Stimulated activated CD8-positive, alpha-beta memory T cell treated with anti-CD3 and anti-CD28 coated beads, Interleukin-15, amount 100 ng/mL, for 4 hours (primary cell): Measurements from ENCODE around the gene PERM1.
"Not testable (repeated sequence)": the region's sequence is repeated elsewhere in the genome, so short reads cannot be mapped to it uniquely, and the experiment has no call there.

ENCODE experiments used
- DNase-seq, 2 donors: peaks; one replicate each; pipeline ENCODE4 v3.0.0-alpha.2; 2020; ENCODE audit warnings: low read depth in 2 of 2

PERM1 gene, protein sequence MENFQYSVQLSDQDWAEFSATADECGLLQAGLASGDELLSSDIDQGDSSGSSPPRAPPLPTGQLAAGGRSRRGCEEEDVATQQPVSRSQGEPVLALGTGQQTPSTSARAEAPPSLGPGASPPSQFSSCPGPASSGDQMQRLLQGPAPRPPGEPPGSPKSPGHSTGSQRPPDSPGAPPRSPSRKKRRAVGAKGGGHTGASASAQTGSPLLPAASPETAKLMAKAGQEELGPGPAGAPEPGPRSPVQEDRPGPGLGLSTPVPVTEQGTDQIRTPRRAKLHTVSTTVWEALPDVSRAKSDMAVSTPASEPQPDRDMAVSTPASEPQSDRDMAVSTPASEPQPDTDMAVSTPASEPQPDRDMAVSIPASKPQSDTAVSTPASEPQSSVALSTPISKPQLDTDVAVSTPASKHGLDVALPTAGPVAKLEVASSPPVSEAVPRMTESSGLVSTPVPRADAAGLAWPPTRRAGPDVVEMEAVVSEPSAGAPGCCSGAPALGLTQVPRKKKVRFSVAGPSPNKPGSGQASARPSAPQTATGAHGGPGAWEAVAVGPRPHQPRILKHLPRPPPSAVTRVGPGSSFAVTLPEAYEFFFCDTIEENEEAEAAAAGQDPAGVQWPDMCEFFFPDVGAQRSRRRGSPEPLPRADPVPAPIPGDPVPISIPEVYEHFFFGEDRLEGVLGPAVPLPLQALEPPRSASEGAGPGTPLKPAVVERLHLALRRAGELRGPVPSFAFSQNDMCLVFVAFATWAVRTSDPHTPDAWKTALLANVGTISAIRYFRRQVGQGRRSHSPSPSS

DNA sequence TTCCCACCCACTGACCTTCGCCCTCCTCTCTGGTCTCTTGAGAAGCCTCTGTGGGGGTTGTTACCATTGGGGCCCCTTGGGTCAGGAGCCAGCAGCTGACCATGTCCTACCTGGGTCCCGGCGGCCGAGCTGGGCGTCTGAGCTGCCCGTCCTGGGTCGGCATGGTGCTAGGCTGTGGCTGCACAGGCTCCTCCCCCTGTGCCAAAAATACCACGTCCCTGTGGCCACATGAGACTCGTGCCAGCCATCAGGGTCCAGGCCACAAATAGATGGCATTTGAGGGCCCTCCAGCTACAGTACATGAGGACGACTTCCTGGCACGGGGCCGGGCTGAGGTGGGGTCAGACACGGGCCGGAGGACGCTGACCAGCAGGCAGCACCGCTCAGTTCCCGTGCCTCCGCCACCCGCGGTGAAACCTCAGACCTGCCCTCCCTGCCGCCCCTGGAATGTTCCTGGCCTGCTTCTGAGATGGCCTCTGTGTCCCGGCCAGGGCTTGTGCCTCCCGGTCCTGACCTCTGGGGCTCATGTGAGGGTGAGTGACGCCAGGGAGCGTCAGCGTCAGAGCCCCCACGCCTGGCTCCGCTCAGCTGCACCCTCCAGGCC lies at the start of gene PERM1:
TSS of gene PERM1 (minus strand) at position 139 of the 604 bp plus-strand sequence. CDS start 1,064 bp downstream, outside the sequence.
- DNase-seq, result no peak

DNA sequence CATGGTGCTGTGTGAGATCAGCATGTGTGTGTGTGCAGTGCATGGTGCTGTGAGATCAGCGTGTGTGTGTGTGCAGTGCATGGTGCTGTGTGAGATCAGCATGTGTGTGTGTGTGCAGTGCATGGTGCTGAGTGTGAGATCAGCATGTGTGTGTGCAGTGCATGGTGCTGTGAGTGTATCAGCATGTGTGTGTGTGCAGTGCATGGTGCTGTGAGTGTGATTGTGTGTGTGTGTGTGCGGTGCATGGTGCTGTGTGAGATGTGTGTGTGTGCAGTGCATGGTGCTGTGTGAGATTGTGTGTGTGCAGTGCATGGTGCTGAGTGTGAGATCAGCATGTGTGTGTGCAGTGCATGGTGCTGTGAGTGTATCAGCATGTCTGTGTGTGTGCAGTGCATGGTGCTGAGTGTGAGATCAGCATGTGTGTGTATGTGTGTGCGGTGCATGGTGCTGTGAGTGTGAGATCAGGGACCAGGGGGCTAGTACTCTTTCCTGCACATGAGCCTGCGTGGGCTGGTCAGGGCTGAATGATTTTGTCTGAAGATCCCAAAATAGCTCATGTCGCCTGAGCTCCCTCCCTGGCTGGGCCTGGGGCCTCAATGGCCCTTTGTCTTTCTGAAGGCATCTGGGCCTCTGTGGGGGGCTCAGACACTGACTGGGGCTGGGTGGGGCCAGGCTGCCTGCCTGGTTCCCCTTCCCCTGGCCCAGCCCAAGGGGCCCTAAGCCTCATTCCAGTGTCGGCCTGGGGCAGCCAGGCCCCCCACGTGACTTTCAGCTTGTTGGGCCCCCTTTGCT lies 49.2 kb upstream of the PERM1 start:
- DNase-seq, result not testable (repeated sequence)

DNA sequence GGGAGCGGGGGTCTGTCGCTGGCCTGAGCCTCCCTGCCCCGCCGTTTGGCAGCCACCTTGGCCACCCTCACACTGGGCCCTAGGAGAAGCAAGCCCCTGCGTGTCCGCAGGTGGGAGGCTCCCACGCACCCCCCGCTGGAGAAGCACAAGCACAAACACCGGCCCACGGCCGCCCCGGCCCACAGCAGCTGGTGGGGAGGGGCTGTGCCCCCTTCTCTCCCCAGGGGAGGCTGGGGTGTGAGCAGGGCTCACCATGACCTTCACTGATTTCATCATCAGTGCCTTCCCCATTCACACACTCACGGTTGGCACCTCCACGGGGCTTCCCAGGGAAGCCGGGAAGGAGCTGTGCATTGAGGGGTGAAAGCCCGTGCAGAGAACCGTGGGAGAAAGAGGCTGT lies 45.9 kb upstream of the PERM1 start:
- no peak for DNase-seq

DNA sequence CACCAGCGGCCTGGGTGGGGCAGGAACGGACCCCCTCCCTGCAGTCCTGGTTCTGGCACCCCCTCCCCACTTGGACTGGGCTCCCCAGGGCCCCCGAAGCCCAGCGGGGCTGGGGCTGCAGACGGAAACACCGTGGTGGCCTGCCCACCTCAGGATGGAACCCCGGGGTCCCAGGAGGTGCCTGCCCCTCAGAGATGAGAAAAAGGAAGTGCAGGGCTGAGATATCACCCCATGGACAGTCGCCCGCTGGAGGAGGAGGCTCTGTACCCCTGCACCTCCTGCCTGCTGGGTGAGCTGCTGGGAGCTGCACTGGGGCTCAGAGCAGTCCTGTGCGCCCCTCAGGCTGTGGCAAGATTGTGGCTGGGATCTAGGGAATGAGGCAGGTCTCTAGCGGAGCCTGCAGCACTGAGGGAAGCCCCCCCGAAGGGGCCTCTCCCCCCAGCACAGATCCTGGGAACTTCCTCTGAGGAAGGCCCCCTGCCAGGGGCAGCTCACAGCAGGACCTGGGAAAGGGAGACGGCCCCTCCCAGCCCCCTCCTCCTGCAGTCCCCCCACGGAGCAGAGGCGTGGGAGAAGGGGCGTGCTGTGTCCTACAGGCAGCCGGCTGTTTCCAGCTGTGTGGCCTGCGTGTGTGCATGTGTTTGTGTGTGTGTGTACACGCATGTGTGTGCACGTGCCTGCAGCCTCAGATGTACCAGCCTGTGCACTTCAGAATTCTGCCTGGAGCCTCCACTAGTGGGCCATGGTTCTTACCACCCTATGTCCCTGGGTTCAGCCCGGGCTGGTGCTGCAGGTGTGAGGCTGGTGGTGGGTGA lies 44.9 kb upstream of the PERM1 start:
- no peak for DNase-seq

DNA sequence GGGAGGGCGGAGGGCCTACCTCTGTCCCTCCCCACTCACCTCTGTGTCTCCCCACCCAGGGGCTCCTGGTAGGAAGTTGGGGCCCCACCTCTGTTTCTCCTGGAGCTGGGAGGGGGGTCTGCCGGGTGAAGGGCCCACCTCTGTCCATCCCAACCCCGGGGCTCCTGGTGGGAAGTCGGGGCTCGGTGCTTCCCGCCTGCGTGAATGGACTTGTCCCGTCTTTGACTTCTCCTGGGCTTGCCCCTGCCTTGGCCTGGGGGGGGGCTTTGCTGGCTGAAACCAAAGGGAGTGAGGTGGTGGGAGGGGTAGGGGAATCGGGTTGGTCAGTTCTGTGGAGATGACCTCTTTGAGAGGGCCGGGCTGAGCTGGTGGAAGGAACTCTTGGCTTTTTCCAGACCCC lies 43.8 kb upstream of the PERM1 start:
- DNase-seq, result no peak

DNA sequence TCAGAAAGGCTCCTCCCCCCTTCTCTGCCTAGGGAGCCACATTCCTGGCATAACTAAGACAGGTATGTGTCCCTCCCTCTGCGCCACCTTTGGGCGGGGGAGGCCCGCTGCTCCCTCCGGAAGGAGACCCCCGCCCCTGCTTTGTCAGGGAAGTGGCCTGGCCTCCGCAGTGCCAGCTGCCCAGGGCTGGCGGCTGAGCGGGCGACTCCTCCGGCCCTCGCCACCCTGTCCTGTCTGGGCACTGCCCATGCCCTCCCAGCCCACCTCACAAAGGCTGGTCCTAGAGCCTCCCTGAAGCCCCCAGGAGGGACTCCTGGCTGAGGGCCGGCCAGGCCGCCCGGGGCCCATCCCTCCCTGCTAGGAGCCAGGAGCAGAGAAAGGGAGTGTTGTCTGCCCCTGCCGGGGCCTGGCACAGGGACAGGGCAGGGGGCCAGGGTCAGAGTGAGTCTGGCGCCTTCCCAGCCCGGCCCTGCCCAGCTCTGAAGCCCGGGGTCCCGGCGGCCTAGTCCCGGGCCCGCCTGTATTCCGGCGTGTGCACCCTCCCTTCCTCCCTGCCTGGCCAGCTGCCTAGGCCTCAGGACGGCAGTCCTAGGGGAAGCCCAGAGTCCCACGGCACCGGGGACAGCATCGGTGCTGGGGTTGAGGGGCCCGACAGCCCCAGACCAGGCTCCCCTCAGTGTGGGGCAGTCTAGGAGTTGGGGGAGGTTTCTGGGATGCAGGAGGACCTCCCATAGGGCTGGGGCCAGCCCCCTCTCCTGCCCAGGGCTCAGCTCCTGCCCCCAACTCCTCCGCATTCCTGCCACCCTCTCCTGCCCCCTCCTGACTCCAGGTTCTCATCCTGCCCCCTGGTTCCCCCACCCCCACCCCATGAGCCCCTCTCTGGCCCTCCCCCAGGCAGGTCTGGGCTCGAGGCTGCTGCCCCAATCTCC lies 43.1 kb upstream of the PERM1 start:
- DNase-seq, result no peak

DNA sequence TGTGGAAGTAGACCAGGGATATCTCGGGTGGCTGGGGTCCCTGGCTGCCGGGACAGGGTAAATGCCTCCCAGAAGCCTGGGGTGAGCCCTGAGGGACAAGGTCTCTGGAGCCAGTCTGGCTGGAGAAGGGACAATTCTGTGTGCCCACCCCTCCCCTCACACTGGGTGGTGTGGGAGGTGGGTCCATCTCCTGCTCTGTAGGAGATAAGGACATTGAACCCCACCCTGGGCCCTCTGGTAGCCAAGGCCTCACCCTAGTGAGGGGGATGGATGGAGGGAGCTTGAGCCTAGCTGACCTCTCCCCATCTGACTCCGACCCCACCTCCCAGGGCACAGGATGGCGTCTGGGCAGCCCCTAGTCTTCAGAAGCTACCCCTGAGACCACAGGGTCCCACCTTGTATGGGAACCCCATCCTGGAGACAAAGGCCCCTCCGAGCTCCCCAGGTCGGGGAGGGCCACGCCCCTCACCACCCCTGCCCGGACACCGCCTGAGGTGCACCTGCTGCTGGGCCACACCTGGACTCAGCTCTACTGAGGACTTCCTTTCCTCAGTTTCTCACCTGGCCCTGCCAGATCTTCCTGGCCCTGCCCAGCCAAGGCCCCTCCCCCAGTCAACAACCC lies 42.4 kb upstream of the PERM1 start:
- no peak for DNase-seq

DNA sequence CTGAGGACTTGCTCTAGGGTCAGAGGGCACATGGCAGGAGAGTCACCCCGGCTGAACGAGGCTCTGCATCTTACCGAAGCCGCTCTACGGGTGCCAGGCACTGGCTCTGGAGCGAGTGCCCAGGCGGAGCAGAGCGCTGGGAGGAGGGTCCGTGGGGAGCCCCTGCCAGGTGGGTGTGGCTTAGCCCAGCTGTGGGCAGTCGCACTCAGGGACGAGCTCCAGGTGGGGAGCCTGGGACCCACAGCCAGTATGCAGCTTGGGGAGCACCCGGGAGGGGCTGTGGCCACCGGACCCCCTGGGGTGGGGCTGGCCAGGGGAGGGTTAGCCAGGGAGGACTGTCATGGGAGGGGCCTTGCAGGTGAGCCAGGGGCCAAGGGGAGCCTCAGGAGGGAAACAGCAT lies 41.8 kb upstream of the PERM1 start:
- no peak for DNase-seq

DNA sequence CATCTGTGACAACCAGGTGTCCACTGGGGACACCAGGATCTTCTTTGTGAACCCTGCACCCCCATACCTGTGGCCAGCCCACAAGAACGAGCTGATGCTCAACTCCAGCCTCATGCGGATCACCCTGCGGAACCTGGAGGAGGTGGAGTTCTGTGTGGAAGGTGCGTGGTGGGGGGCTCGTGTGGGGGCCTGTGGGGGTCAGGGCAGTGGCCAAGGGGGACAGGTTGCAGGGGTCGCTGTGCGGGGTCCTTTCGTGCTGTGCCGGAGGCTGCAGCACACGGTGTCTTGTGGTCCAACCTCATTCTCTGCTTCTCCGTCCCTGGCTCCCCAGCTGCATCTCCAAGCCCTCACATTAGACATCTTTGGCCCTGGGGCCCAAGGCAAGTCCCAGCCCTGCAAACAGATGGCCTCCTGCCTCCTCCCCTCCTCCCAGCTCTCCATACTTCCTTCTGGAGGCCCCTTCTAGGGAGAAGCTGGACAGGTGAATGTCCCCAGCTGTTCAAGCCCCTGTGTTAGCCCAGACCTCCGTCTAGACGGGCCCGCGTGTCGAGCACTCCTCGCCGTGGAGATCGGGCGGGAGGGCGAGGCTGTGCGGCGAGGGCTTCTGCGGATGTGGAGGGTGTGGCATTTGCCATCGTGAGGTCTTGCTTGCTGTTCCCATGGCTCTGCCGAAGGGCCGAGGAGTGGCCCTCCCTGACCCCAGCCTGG lies 40.6 kb upstream of the PERM1 start:
- DNase-seq, result no peak

DNA sequence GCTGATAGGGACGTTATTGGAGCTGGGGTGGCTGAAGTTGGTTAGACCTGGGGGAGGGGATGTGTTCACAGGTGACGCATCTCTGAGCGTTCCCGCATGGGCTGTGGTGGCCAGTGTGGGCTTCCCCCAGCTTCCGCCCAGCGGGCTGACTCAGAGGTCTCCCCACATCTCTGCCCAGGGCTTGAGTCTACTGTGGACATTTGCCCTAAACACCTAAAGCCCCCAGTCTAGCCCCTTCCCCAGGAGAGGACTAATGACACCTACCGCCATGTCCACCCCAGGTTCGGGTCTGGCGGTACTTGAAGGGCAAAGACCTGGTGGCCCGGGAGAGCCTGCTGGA lies 40.0 kb upstream of the PERM1 start:
- DNase-seq, result no peak

DNA sequence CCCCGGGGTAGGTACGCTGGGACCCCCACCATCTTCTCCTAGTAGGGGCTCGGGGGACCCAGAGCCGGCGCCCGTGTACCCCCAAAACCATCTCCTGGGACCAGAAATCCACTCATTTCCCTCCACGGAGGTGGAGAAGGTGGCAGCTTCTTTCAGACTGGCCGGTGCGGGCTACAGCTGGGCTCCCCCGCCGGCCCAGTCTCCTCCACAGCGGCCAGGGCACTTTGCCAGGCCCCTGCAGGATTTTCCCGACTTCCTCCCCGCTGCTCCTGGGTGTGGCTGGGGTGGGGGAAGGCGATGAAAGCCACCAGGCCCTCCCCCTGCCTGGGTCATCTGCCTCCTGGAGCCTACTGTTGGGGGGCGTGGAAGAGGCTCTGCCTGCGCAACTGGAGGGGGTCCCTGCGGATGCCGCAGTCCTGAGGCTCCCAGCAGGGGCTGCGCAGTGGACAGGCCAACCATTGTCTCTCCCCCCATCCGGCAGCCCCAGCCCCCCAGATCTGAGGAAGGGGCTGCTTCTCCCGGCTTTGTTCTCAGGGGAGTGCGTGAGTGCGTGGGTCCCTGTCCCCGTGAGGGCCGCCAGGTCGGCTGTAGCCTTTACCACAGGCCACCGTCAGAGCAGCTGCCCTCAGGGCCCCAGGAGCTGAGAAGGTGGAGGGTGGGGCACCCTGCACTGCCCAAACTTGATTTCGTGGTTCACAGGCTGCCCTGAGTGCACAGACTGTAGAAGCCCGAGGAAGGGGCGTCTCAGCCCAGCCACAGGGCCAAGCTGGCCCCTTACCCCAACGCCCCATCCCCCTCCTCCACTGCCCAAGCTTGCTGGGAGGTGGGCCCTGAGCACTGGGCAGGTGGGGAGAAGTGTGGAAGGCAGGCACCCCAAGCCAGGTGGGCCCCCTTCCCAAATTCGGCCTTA lies 39.4 kb upstream of the PERM1 start:
- no peak for DNase-seq

DNA sequence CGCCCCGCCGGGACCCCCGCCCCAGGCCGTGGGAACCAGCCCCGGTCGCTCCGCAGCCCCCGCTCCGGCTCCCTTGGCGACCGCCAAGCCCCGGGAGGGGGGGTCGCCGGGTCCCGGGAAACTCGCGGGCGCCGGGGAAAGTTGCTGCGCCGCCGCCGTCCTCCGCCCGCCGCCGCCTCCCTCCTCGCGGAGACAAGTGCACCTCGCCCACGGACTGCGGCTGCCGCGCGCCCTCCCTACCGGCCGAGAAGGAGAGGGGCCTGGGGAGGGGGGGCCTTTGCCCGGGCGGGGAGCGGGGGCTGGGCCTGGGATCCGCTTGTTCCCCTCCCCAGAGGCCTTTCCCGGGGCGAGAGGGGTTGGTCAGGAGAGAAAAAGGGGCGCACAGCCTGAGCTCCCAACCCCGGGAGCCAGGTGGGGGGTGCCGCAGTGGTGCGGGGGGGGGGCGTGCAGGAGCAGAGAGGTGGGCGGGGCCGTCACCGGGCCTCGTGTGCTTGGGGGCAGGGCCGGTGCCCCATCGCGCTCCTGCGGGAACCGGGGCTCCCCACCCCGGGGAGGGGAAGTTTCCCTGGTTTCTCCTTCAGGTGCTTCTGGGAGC lies 38.6 kb upstream of the PERM1 start:
- no peak for DNase-seq

DNA sequence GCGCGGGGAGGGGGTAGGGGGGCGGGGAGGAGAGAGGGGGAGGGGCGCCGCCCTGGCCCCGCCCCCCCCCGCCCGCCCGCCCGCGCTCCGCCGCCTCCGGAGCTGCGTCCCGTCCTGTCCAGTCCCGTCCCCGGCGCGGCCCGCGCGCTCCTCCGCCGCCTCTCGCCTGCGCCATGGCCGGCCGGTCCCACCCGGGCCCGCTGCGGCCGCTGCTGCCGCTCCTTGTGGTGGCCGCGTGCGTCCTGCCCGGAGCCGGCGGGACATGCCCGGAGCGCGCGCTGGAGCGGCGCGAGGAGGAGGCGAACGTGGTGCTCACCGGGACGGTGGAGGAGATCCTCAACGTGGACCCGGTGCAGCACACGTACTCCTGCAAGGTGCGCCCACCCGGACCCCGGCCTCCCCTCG lies 38.1 kb upstream of the PERM1 start, which contains the start of gene AGRN:
TSS of gene AGRN (plus strand) at position 121 of the 405 bp plus-strand sequence. CDS start at position 174, 53 bp downstream.
- DNase-seq, result no peak

DNA sequence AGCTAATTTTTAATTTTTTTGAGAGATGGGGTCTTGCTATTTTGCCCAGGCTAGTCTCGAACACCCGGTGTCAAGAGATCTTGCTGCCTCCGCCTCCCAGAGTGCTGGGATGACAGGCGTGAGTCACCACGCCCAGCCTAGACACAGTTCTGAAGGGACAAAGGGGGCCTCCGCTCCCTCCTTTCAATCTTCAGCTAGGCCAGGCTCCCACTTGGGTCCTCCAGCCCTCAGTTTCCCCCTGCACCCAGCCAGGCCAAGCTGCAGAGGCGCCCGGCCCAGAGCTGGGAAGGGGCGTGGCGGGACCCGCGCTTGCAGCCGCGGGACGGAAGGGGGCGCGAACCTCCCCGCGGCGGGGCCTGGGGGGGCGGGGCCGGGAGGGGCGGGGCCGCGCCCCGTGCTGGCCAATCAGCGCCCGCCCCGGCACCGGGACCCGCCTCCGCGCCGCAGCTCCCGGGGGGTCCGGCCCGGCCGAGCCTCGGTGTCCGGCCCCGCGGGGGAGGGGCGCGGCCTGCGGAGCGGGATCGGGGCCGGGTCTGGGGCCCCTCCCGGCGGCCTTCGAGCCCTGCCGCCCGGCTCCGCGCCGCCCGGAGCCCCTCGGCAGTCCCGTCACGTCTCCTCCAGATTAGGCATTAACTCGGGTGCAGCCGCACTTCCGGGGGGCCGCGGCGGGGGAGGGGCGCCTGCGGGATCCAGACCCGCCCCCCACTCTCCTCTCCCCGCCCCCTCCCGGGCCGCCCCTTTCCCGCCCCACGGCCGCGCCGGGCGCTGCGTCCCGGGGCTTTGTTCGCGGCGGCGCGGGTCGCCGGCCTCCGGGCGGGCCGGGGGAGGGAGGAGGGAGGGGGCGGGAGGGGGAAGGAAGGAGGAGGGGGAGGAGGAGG lies 37.5 kb upstream of the PERM1 start:
- DNase-seq, result peak; percentile 56 to 67

DNA sequence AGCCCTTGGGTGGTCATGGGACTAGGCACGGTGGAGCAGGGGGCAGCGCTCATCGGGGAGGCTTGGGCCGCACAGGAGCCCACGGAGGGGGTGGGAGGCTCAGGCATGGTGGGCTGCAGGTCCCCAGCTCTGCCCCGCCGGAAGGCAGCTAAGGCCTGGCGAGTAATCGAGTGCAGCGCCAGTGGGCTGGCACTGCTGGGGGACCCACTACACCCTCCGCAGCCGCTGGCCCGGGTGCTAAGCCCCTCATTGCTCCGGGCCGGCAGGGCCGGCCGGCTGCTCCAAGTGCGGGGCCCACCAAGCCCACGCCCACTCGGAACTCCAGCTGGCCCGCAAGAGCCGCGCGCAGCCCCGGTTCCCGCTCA lies 36.4 kb upstream of the PERM1 start:
- DNase-seq, result not testable (repeated sequence)
